ENCODE results near the gene HFE. TPM values are rescaled to one million over a fixed set of nuclear protein-coding genes. Genes with fewer than 3 reads are reported as not detected.
A peak's percentile ranks its signal among the peaks of the same experiment; 100 is the strongest.

HFE gene
- polyA plus RNA-seq, 2 of the 4 experiments (the other 2 are of a cell fraction): 19.9 to 31.7 TPM

- no peak for FAIRE-seq
Measured at GRCh38 chr6:26126394-26127235, 39.4 kb downstream of the HFE start.

GRCh38 chr6:26128013-26128771 lies 41.0 kb downstream of the HFE start:
- Histone ChIP-seq H3K4me2 (peak overlapping the region; percentile 73), H3K4me1 (peaks cover 45% of the 10 kb centered on the region; the same call in 2 of the 3 replicates), H3K9me3 (no peaks in the 10 kb centered on the region), H3K4me3 (peak overlapping the region; percentile 93), H3K27ac (peak overlapping the region in 1 of 2 experiments; percentile 98; a peak in 3 of 6 replicates)
- no peak for DNase-seq (ENCODE audit: low read depth in 1 of 2, low spot score in 1 of 2)
- WGBS (ENCODE audit: missing lambda C conversion rate): 77% methylated on average over 5 of the region's 5 CpGs
- POLR2A ChIA-PET: interaction anchor here (1.2 to 6.3 kb wide), 2 partner anchors 30 to 60 kb away, joined by 5 to 350 read pairs; a partner anchor contains a TSS
- CTCF ChIA-PET: interaction anchor here (0.6 kb wide), 1 partner anchor 743 kb away, joined by 4 read pairs; no protein-coding TSS in a partner anchor
- TF ChIP-seq EHF (CRISPR knock-in tag; IDR thresholded peaks at IDR 0.05): no peak
- TF ChIP-seq FOSB (CRISPR knock-in tag; IDR thresholded peaks at IDR 0.05): no peak
- no peak for TF ChIP-seq CBX2 (IDR thresholded peaks at IDR 0.05; ENCODE audit: borderline replicate concordance, low read depth)
- TF ChIP-seq MAZ (IDR thresholded peaks at IDR 0.05; ENCODE audit: borderline replicate concordance, low read depth, low read length): no peak
- no peak for TF ChIP-seq PHF8 (IDR thresholded peaks at IDR 0.05; ENCODE audit: borderline replicate concordance, low read depth)
- TF ChIP-seq NR3C1 (IDR thresholded peaks at IDR 0.05): no peak
- TF ChIP-seq EP300 (IDR thresholded peaks at IDR 0.05): no peak
- TF ChIP-seq SREBF2 (IDR thresholded peaks at IDR 0.05): no peak
- no peak for TF ChIP-seq HES2 (IDR thresholded peaks at IDR 0.05)
- TF ChIP-seq MAX (IDR thresholded peaks at IDR 0.05): no peak
- no peak for TF ChIP-seq CEBPB (IDR thresholded peaks at IDR 0.05)
- no peak for TF ChIP-seq E2F6 (IDR thresholded peaks at IDR 0.05; ENCODE audit: borderline replicate concordance, low read depth)
- no peak for TF ChIP-seq TFCP2L1 (CRISPR knock-in tag; IDR thresholded peaks at IDR 0.05)
- no peak for TF ChIP-seq FOSL2 (IDR thresholded peaks at IDR 0.05)
- no peak for TF ChIP-seq FOSL2 (CRISPR knock-in tag; IDR thresholded peaks at IDR 0.05)
- FAIRE-seq: no peak
- ATAC-seq: no peak

More at GRCh38 chr6:26126394-26127235, 39.4 kb downstream of the HFE start:
- peak overlapping the region; percentile 78 to 98 for H3K27ac ChIP-seq
- ChIA-PET POLR2A (interaction anchor here (0.7 to 6.3 kb wide), 7 partner anchors 23 to 105 kb away, joined by 3 to 350 read pairs (median 43); a partner anchor contains a TSS), CTCF (interaction anchor here (0.9 to 4.2 kb wide), 3 partner anchors 31 to 430 kb away, joined by 3 to 24 read pairs (median 22); a partner anchor contains a TSS)
- H3K9me3 ChIP-seq: no peaks in the 10 kb centered on the region
- peak overlapping the region; percentile 73 for H3K4me2 ChIP-seq
- TF ChIP-seq FOXS1 (CRISPR knock-in tag; IDR thresholded peaks at IDR 0.05) (no peak), ESRRA (IDR thresholded peaks at IDR 0.05; ENCODE audit: borderline replicate concordance, low read length) (no peak), HMGXB4 (CRISPR knock-in tag; IDR thresholded peaks at IDR 0.05; ENCODE audit: borderline replicate concordance) (no peak), JUN (IDR thresholded peaks at IDR 0.05) (no peak), FOSB (CRISPR knock-in tag; IDR thresholded peaks at IDR 0.05) (no peak), CHD4 (IDR thresholded peaks at IDR 0.05; ENCODE audit: borderline replicate concordance) (no peak), NR3C1 (IDR thresholded peaks at IDR 0.05) (no peak)
- WGBS (ENCODE audit: missing lambda C conversion rate): 3% methylated on average over 8 of the region's 8 CpGs
- peaks cover 54% of the 10 kb centered on the region for H3K4me1 ChIP-seq
- DNase-seq (ENCODE audit: low read depth in 1 of 2, low spot score in 1 of 2) (no peak), ATAC-seq (no peak)
- H3K4me3 ChIP-seq: peak overlapping the region; percentile 93

All from A549 (cell line).